ENCODE results near the gene SUSD1. TPM values are rescaled to one million over a fixed set of nuclear protein-coding genes. Genes with fewer than 3 reads are reported as not detected.

SUSD1 gene
- total and polyA plus RNA-seq, 2 donors (not counting 1 experiment from before 2014, with no cell fraction given) = 5.7 to 7.5 TPM

GRCh38 chr9:112142420-112142819 lies 32.7 kb downstream of the SUSD1 start:
- Mint-ChIP-seq H3K4me1 (peaks cover 14% of the 10 kb centered on the region), H3K27me3 (no peaks in the 10 kb centered on the region), H3K4me3 (no peak overlapping the region), H3K9me3 (ENCODE audit: insufficient read depth) (no peaks in the 10 kb centered on the region), H3K27ac (no peak overlapping the region)
- H3K9ac ChIP-seq (ENCODE audit: low read length) = no peak overlapping the region
- ATAC-seq (ENCODE audit: low read depth) (no peak), DNase-seq (no peak)
- POLR2A ChIA-PET = no interaction called here
- H3K4me3 ChIP-seq (ENCODE audit: control extremely low read depth in 1 of 5, extremely low read depth in 1 of 5, insufficient read depth in 1 of 5, low read depth in 2 of 5, low read length in 4 of 5) = no peak overlapping the region
- no peak overlapping the region for H3K27ac ChIP-seq (ENCODE audit: low read length in 2 of 2)
- H2AFZ ChIP-seq (ENCODE audit: insufficient read depth, low read depth, low read length, poor library complexity, severe bottlenecking) = no peak overlapping the region
- H4K20me1 ChIP-seq (ENCODE audit: control insufficient read depth, insufficient read depth, low read length, poor library complexity, severe bottlenecking) = no peaks in the 10 kb centered on the region
- no peak overlapping the region for H3K4me2 ChIP-seq (replicated peaks; ENCODE audit: low read depth, low read length, poor library complexity, severe bottlenecking)
- no peak for TF ChIP-seq CTCF (IDR thresholded peaks at IDR 0.05)
- TF ChIP-seq EZH2 (IDR thresholded peaks at IDR 0.05; ENCODE audit: borderline replicate concordance, insufficient read depth, low read depth, low read length, poor library complexity, severe bottlenecking) = no peak
- 98% methylated on average over 3 of the region's 3 CpGs for WGBS (ENCODE audit: insufficient coverage)
- no peaks in the 10 kb centered on the region for H3K27me3 ChIP-seq (replicated peaks in 1 of 4; ENCODE audit: control extremely low read depth in 1 of 4, control insufficient read depth in 3 of 4, insufficient read depth in 4 of 4, low read length in 3 of 4)
- intact Hi-C loops (cut with micrococcal nuclease) = no loop called here
- peaks cover 0 to 2% of the 10 kb centered on the region in 2 experiments for H3K36me3 ChIP-seq (replicated peaks in 1 of 2; ENCODE audit: control extremely low read depth in 1 of 2, control insufficient read depth in 1 of 2, extremely low read depth in 1 of 2, insufficient read depth in 2 of 2, low read length in 1 of 2)
- no peaks in the 10 kb centered on the region for H3K9me3 ChIP-seq (ENCODE audit: control extremely low read depth in 1 of 3, control insufficient read depth in 2 of 3, insufficient read depth in 1 of 3, low read length in 2 of 3)
- CTCF ChIA-PET = no interaction called here
- H3K4me1 ChIP-seq (ENCODE audit: control insufficient read depth in 2 of 2, insufficient read depth in 2 of 2, low read length in 2 of 2) = peaks cover 11 to 16% of the 10 kb centered on the region in 2 donors
- H3K79me2 ChIP-seq (ENCODE audit: control insufficient read depth, insufficient read depth, low read length) = no peaks in the 10 kb centered on the region

GRCh38 chr9:112140936-112141335 lies 34.2 kb downstream of the SUSD1 start:
- no peaks in the 10 kb centered on the region for H3K27me3 ChIP-seq (replicated peaks in 1 of 4; ENCODE audit: control extremely low read depth in 1 of 4, control insufficient read depth in 3 of 4, insufficient read depth in 4 of 4, low read length in 3 of 4)
- peak overlapping the region; percentile 42 for H3K9ac ChIP-seq (ENCODE audit: low read length)
- ChIA-PET POLR2A (no interaction called here), CTCF (interaction anchor here (1.0 kb wide), 1 partner anchor 43 kb away, joined by 3 read pairs; no protein-coding TSS in a partner anchor)
- intact Hi-C loops (cut with micrococcal nuclease) = no loop called here
- Mint-ChIP-seq H3K27me3 (no peaks in the 10 kb centered on the region), H3K9me3 (ENCODE audit: insufficient read depth) (no peaks in the 10 kb centered on the region), H3K27ac (peak overlapping the region; percentile 8), H3K4me1 (peaks cover 14% of the 10 kb centered on the region), H3K4me3 (no peak overlapping the region)
- peak overlapping the region; percentile 55 for H3K4me2 ChIP-seq (replicated peaks; ENCODE audit: low read depth, low read length, poor library complexity, severe bottlenecking)
- TF ChIP-seq CTCF (IDR thresholded peaks at IDR 0.05) (no peak), EZH2 (IDR thresholded peaks at IDR 0.05; ENCODE audit: borderline replicate concordance, insufficient read depth, low read depth, low read length, poor library complexity, severe bottlenecking) (no peak)
- H4K20me1 ChIP-seq (ENCODE audit: control insufficient read depth, insufficient read depth, low read length, poor library complexity, severe bottlenecking) = no peaks in the 10 kb centered on the region
- no peaks in the 10 kb centered on the region for H3K79me2 ChIP-seq (ENCODE audit: control insufficient read depth, insufficient read depth, low read length)
- no peak for DNase-seq
- peaks cover 11 to 16% of the 10 kb centered on the region in 2 donors for H3K4me1 ChIP-seq (ENCODE audit: control insufficient read depth in 2 of 2, insufficient read depth in 2 of 2, low read length in 2 of 2)
- H3K27ac ChIP-seq (ENCODE audit: low read length in 2 of 2) = peak overlapping the region; percentile 0 to 72
- no peaks in the 10 kb centered on the region for H3K36me3 ChIP-seq (replicated peaks in 1 of 2; ENCODE audit: control extremely low read depth in 1 of 2, control insufficient read depth in 1 of 2, extremely low read depth in 1 of 2, insufficient read depth in 2 of 2, low read length in 1 of 2)
- H2AFZ ChIP-seq (ENCODE audit: insufficient read depth, low read depth, low read length, poor library complexity, severe bottlenecking) = no peak overlapping the region
- WGBS (ENCODE audit: insufficient coverage) = no CpG with 5 or more reads among the region's 2 CpGs
- ATAC-seq (ENCODE audit: low read depth) = no peak
- H3K4me3 ChIP-seq (ENCODE audit: control extremely low read depth in 1 of 5, extremely low read depth in 1 of 5, insufficient read depth in 1 of 5, low read depth in 2 of 5, low read length in 4 of 5) = no peak overlapping the region
- H3K9me3 ChIP-seq (ENCODE audit: control extremely low read depth in 1 of 3, control insufficient read depth in 2 of 3, insufficient read depth in 1 of 3, low read length in 2 of 3) = no peaks in the 10 kb centered on the region

Measured in B cell (primary cell).